ENCODE data around the gene GART. TPM values are rescaled to one million over a fixed set of nuclear protein-coding genes. Genes with fewer than 3 reads are reported as not detected.

GART gene
- total and polyA plus RNA-seq, 2 donors (not counting 3 experiments of a cell fraction or from before 2014, with no cell fraction given) = 12.0 to 112 TPM

DNA sequence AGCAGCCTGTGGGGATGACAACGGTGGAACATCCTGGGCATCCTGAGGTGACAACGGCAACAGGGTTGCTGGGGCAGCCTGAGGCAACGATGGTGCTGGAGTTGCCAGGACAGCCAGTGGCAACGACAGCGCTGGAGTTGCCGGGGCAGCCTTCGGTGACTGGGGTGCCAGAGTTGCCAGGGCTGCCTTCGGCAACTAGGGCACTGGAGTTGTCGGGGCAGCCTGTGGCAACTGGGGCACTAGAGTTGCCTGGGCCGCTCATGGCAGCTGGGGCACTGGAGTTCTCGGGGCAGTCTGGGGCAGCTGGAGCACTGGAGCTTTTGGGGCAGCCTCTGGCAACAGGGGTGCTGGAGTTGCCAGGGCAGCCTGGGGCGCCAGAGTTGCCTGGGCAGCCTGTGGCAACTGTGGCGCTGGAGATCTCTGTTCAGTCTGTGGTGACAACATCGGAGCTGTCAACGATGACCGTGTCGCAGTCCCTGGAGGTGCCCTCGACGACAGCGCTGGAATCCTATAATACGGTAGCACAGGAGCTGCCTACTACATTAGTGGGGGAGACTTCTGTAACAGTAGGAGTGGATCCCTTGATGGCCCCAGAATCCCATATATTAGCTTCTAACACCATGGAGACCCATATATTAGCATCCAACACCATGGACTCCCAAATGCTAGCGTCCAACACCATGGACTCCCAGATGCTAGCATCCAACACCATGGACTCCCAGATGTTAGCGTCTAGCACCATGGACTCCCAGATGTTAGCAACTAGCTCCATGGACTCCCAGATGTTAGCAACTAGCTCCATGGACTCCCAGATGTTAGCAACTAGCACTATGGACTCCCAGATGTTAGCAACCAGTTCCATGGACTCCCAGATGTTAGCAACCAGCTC is 9.1 kb upstream of the GART start:
- POLR2A ChIA-PET = interaction anchor here (0.9 kb wide), 1 partner anchor 21 kb away, joined by 3 read pairs; no protein-coding TSS in a partner anchor
- H3K79me2 ChIP-seq (ENCODE audit: control insufficient read depth, insufficient read depth, low read length) = peaks cover 98% of the 10 kb centered on the region
- no peak overlapping the region for H2AFZ ChIP-seq (ENCODE audit: low read depth, low read length)
- no peaks in the 10 kb centered on the region for H3K9me1 ChIP-seq (replicated peaks; ENCODE audit: control insufficient read depth, extremely low read depth, insufficient read depth, low read length)
- no peak overlapping the region for H3K4me2 ChIP-seq (ENCODE audit: insufficient read depth, low read length)
- TF ChIP-seq MYC (IDR thresholded peaks at IDR 0.05; ENCODE audit: low read depth, low read length) (no peak), POLR2AphosphoS5 (IDR thresholded peaks at IDR 0.05; ENCODE audit: insufficient read depth, low read depth, low read length) (no peak), POLR2A (IDR thresholded peaks at IDR 0.05; ENCODE audit: low read depth, low read length) (no peak), JUN (IDR thresholded peaks at IDR 0.05; ENCODE audit: borderline replicate concordance, insufficient read depth, insufficient read length, low read depth) (no peak), EZH2 (IDR thresholded peaks at IDR 0.05; ENCODE audit: borderline replicate concordance, low read depth, low read length, severe bottlenecking) (no peak), FOS (IDR thresholded peaks at IDR 0.05; ENCODE audit: borderline replicate concordance, insufficient read depth, low read length) (no peak), GATA2 (IDR thresholded peaks at IDR 0.05; ENCODE audit: insufficient read depth, insufficient read length, low read depth, low read length) (no peak)
- TF ChIP-seq, protein P1, sequence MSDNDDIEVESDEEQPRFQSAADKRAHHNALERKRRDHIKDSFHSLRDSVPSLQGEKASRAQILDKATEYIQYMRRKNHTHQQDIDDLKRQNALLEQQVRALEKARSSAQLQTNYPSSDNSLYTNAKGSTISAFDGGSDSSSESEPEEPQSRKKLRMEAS (IDR thresholded peaks at IDR 0.05; ENCODE audit: insufficient read depth, insufficient read length) = no peak
- TF ChIP-seq, protein P2, sequence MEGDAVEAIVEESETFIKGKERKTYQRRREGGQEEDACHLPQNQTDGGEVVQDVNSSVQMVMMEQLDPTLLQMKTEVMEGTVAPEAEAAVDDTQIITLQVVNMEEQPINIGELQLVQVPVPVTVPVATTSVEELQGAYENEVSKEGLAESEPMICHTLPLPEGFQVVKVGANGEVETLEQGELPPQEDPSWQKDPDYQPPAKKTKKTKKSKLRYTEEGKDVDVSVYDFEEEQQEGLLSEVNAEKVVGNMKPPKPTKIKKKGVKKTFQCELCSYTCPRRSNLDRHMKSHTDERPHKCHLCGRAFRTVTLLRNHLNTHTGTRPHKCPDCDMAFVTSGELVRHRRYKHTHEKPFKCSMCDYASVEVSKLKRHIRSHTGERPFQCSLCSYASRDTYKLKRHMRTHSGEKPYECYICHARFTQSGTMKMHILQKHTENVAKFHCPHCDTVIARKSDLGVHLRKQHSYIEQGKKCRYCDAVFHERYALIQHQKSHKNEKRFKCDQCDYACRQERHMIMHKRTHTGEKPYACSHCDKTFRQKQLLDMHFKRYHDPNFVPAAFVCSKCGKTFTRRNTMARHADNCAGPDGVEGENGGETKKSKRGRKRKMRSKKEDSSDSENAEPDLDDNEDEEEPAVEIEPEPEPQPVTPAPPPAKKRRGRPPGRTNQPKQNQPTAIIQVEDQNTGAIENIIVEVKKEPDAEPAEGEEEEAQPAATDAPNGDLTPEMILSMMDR (IDR thresholded peaks at IDR 0.05; ENCODE audit: extremely low read depth in 1 of 2, insufficient read depth in 1 of 2, low read depth in 1 of 2, low read length in 2 of 2) = no peak
- no peak overlapping the region for H3K9ac ChIP-seq (replicated peaks; ENCODE audit: extremely low read depth, insufficient read depth, low read length)
- dilution Hi-C loops (cut with MboI; ENCODE audit: extremely low pct_ligation_motif_present, low sequenced_read_pairs) = no loop called here
- H3K27me3 ChIP-seq (ENCODE audit: control insufficient read depth in 2 of 2, insufficient read depth in 2 of 2, low read length in 2 of 2) = no peaks in the 10 kb centered on the region
- intact Hi-C loops (cut with micrococcal nuclease) = no loop called here
- peaks cover 41 to 71% of the 10 kb centered on the region in 2 experiments for H3K36me3 ChIP-seq (ENCODE audit: control insufficient read depth in 2 of 2, extremely low read depth in 1 of 2, insufficient read depth in 2 of 2, low read length in 2 of 2)
- FAIRE-seq (no peak), DNase-seq (ENCODE audit: low read depth, low spot score) (no peak)
- CTCF ChIA-PET = interaction anchor here (1.9 kb wide), 1 partner anchor 54 kb away, joined by 10 read pairs; no protein-coding TSS in a partner anchor
- H3K4me3 ChIP-seq (replicated peaks in 1 of 3; ENCODE audit: insufficient read depth in 1 of 3, low read depth in 1 of 3, low read length in 3 of 3) = no peak overlapping the region
- H4K20me1 ChIP-seq (replicated peaks; ENCODE audit: control insufficient read depth, extremely low read depth, insufficient read depth, low read length) = peaks cover 19% of the 10 kb centered on the region
- no TSS peak for BruUV-seq (replicated peaks)
- no peaks in the 10 kb centered on the region for H3K4me1 ChIP-seq (ENCODE audit: control insufficient read depth, extremely low read depth, insufficient read depth, low read length)
- no peaks in the 10 kb centered on the region for H3K9me3 ChIP-seq (replicated peaks; ENCODE audit: control insufficient read depth, insufficient read depth, low read length)
- H3K27ac ChIP-seq (ENCODE audit: insufficient read depth, low read depth, low read length) = no peak overlapping the region

Data from endothelial cell of umbilical vein (primary cell).